ENCODE measurements around the gene FRMD3.

Gene FRMD3

GRCh38 chr9:83280268-83280667 is 257.9 kb downstream of the FRMD3 start:
- no peak for TF ChIP-seq CTCF (IDR thresholded peaks at IDR 0.05; ENCODE audit: insufficient read depth, missing control alignments)
- FAIRE-seq, result no peak
- no peak for DNase-seq (ENCODE audit: insufficient read length, low spot score)

GRCh38 chr9:83274787-83275186 is 263.4 kb downstream of the FRMD3 start:
- FAIRE-seq, result no peak
- TF ChIP-seq CTCF (IDR thresholded peaks at IDR 0.05; ENCODE audit: insufficient read depth, missing control alignments), result no peak
- no peak for DNase-seq (ENCODE audit: insufficient read length, low spot score)

GRCh38 chr9:83271665-83272071 is 266.5 kb downstream of the FRMD3 start:
- DNase-seq (ENCODE audit: insufficient read length, low spot score), result no peak
- no peak for TF ChIP-seq CTCF (IDR thresholded peaks at IDR 0.05; ENCODE audit: insufficient read depth, missing control alignments)
- FAIRE-seq, result no peak

- TF ChIP-seq CTCF (IDR thresholded peaks at IDR 0.05; ENCODE audit: insufficient read depth, missing control alignments), result no peak
- DNase-seq (ENCODE audit: insufficient read length, low spot score) (no peak), FAIRE-seq (no peak)
Observed at GRCh38 chr9:83270116-83270515, 268.1 kb downstream of the FRMD3 start.

GRCh38 chr9:83267741-83268140 is 270.5 kb downstream of the FRMD3 start:
- no peak for DNase-seq (ENCODE audit: insufficient read length, low spot score)
- no peak for TF ChIP-seq CTCF (IDR thresholded peaks at IDR 0.05; ENCODE audit: insufficient read depth, missing control alignments)
- FAIRE-seq, result no peak

- FAIRE-seq, result no peak
- DNase-seq (ENCODE audit: insufficient read length, low spot score), result no peak
- no peak for TF ChIP-seq CTCF (IDR thresholded peaks at IDR 0.05; ENCODE audit: insufficient read depth, missing control alignments)
Observed at GRCh38 chr9:83266666-83267496, 271.3 kb downstream of the FRMD3 start.

GRCh38 chr9:83266331-83266665 is 271.9 kb downstream of the FRMD3 start:
- DNase-seq (ENCODE audit: insufficient read length, low spot score) (no peak), FAIRE-seq (no peak)

More at GRCh38 chr9:83266331-83266665, 271.9 kb downstream of the FRMD3 start:
- no peak for TF ChIP-seq CTCF (IDR thresholded peaks at IDR 0.05; ENCODE audit: insufficient read depth, missing control alignments)
